H1 (cell line): Measurements from ENCODE around the gene DRC7. TPM values are rescaled to one million over a fixed set of nuclear protein-coding genes. Genes with fewer than 3 reads are reported as not detected.

Experiments used
- BACH1 ChIP-seq: IDR thresholded peaks from 2 replicates; pipeline ENCODE4 v1.6.1; 2012; ENCODE audit warnings: low read length, improper control_type of control experiment
- CBX8 ChIP-seq: fragments of 300-800, 300-1000 bp; sonication (generic); IDR thresholded peaks from 2 replicates; pipeline ENCODE4 v1.7.1; 2016; ENCODE audit warnings: low read depth, low read length, borderline replicate concordance
- MAFK ChIP-seq: IDR thresholded peaks from 2 replicates; pipeline ENCODE4 v1.6.1; 2012; ENCODE audit warnings: low read depth, mild to moderate bottlenecking, improper control_type of control experiment, low read length
- POU5F1 ChIP-seq: IDR thresholded peaks from 2 replicates; pipeline ENCODE4 v1.6.1; 2011; ENCODE audit warnings: low read depth, mild to moderate bottlenecking, low read length, moderate library complexity
- SP4 ChIP-seq: IDR thresholded peaks from 2 replicates; pipeline ENCODE4 v1.6.1; 2012; ENCODE audit warnings: low read length, inconsistent platforms
- SUZ12 ChIP-seq: fragments of 200-600 bp; sonication (generic); IDR thresholded peaks from 2 replicates; pipeline ENCODE4 v1.6.1; 2012; ENCODE audit warnings: mild to moderate bottlenecking, inconsistent platforms, low read length, moderate library complexity, mixed read lengths
- polyA plus RNA-seq, 7 experiments: library from polyadenylated mRNA; depleted of rRNA in 3 of 7; stranded (reverse) in 5 of 7; unstranded in 2 of 7; fragments of >200 nt in 5 of 7; fragments of 200-250 nt in 2 of 7; gene quantifications; 1 replicate in 5 of 7; 2 replicates in 1 of 7; 4 replicates in 1 of 7; pipeline versions ENCODE4 v1.2.1 to v1.2.3, GENCODE V29; 2011 to 2013; ENCODE audit warnings: missing spikeins in 2 of 7, mixed read lengths in 2 of 7
- total RNA-seq: library from RNA; stranded (reverse); fragmentation: NEBNext Ultra II Directional; extraction: Animal tissue kit (Norgen Biotek cat#: 25700); gene quantifications from 2 replicates; pipeline ENCODE4 v1.2.1, GENCODE V29; 2021
- TF ChIP-seq, protein P1 (sequence below): IDR thresholded peaks from 2 replicates; pipeline ENCODE4 v1.6.1; 2012; ENCODE audit warnings: low read length, inconsistent platforms

The DRC7 gene
- total and polyA plus RNA-seq, 2 of the 8 experiments (the other 6 are each of a cell fraction or from before 2014, with no cell fraction given): 0.14 TPM; not detected in 1

DNA sequence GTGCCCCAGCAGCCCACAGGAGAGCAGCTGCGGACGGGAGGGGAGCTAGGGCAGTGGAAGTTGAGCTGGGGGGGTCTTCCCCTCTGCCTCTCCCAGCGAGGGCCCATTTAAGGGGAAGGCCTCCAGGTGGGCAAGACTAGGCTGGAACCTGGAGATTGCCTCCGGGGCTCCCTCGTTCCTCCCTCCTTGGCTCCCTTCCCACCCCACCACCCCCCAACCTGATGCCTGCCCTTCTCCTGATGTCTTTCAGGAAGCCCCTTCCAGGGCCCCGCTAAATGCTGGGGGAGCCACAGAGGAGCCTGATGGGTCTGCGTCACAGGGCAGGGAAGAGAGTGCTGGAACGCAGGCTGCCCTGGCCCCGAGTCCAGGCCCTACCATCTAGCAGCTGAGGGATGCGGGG lies 49.4 kb upstream of the DRC7 start (continued):
- TF ChIP-seq CBX8 (no peak), MAFK (no peak), SUZ12 (no peak), BACH1 (no peak), POU5F1 (no peak), SP4 (no peak)
- TF ChIP-seq, protein P1, sequence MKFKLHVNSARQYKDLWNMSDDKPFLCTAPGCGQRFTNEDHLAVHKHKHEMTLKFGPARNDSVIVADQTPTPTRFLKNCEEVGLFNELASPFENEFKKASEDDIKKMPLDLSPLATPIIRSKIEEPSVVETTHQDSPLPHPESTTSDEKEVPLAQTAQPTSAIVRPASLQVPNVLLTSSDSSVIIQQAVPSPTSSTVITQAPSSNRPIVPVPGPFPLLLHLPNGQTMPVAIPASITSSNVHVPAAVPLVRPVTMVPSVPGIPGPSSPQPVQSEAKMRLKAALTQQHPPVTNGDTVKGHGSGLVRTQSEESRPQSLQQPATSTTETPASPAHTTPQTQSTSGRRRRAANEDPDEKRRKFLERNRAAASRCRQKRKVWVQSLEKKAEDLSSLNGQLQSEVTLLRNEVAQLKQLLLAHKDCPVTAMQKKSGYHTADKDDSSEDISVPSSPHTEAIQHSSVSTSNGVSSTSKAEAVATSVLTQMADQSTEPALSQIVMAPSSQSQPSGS: no peak
